Measurements from ENCODE around the gene ZNF425.
A peak's percentile ranks its signal among the peaks of the same experiment; 100 is the strongest.

Gene ZNF425

GRCh38 chr7:149072438-149072775, 53.7 kb downstream of the ZNF425 start:
- Histone ChIP-seq H3K27me3 (ENCODE audit: insufficient read depth, poor library complexity, severe bottlenecking) (no peaks in the 10 kb centered on the region), H3K27ac (replicated peaks) (peak overlapping the region; percentile 98), H3K4me3 (replicated peaks; ENCODE audit: insufficient read depth, low read length) (no peak overlapping the region)
- no peak for DNase-seq (ENCODE audit: low read depth in 1 of 2, low spot score in 1 of 2)
- TF ChIP-seq POLR2AphosphoS5 (IDR thresholded peaks at IDR 0.05; ENCODE audit: low read depth) = no peak

- peak overlapping the region; percentile 98 for H3K27ac ChIP-seq (replicated peaks)
- peak; percentile 70 to 83 for DNase-seq (ENCODE audit: low read depth in 1 of 2, low spot score in 1 of 2)
- peak; percentile 92 for TF ChIP-seq GABPA (IDR thresholded peaks at IDR 0.05; ENCODE audit: low read depth)
- no peak for TF ChIP-seq SPI1 (IDR thresholded peaks at IDR 0.05; ENCODE audit: borderline replicate concordance, low read depth)
- TF ChIP-seq REST (IDR thresholded peaks at IDR 0.05; ENCODE audit: insufficient replicate concordance, low read depth) = no peak
- TF ChIP-seq POLR2AphosphoS5 (IDR thresholded peaks at IDR 0.05; ENCODE audit: low read depth) = no peak
- TF ChIP-seq, protein P1, sequence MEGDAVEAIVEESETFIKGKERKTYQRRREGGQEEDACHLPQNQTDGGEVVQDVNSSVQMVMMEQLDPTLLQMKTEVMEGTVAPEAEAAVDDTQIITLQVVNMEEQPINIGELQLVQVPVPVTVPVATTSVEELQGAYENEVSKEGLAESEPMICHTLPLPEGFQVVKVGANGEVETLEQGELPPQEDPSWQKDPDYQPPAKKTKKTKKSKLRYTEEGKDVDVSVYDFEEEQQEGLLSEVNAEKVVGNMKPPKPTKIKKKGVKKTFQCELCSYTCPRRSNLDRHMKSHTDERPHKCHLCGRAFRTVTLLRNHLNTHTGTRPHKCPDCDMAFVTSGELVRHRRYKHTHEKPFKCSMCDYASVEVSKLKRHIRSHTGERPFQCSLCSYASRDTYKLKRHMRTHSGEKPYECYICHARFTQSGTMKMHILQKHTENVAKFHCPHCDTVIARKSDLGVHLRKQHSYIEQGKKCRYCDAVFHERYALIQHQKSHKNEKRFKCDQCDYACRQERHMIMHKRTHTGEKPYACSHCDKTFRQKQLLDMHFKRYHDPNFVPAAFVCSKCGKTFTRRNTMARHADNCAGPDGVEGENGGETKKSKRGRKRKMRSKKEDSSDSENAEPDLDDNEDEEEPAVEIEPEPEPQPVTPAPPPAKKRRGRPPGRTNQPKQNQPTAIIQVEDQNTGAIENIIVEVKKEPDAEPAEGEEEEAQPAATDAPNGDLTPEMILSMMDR (IDR thresholded peaks at IDR 0.05; ENCODE audit: insufficient read depth, low read length) = peak; percentile 58
- peak overlapping the region; percentile 30 for H3K4me3 ChIP-seq (replicated peaks; ENCODE audit: insufficient read depth, low read length)
- H3K27me3 ChIP-seq (ENCODE audit: insufficient read depth, poor library complexity, severe bottlenecking) = no peaks in the 10 kb centered on the region
These were observed 54.3 kb downstream of the ZNF425 start for GRCh38 chr7:149071641-149072437.

- peak overlapping the region; percentile 98 for H3K27ac ChIP-seq (replicated peaks)
- no peaks in the 10 kb centered on the region for H3K27me3 ChIP-seq (ENCODE audit: insufficient read depth, poor library complexity, severe bottlenecking)
- TF ChIP-seq, protein P1 (IDR thresholded peaks at IDR 0.05; ENCODE audit: insufficient read depth, low read length) = no peak
- TF ChIP-seq GABPA (IDR thresholded peaks at IDR 0.05; ENCODE audit: low read depth) = peak; percentile 94
- TF ChIP-seq REST (IDR thresholded peaks at IDR 0.05; ENCODE audit: insufficient replicate concordance, low read depth) = no peak
- peak; percentile 79 for TF ChIP-seq POLR2AphosphoS5 (IDR thresholded peaks at IDR 0.05; ENCODE audit: low read depth)
- peak; percentile 65 to 94 for DNase-seq (ENCODE audit: low read depth in 1 of 2, low spot score in 1 of 2)
- peak overlapping the region; percentile 28 for H3K4me3 ChIP-seq (replicated peaks; ENCODE audit: insufficient read depth, low read length)
These were observed 54.9 kb downstream of the ZNF425 start for GRCh38 chr7:149071182-149071635.

DNA sequence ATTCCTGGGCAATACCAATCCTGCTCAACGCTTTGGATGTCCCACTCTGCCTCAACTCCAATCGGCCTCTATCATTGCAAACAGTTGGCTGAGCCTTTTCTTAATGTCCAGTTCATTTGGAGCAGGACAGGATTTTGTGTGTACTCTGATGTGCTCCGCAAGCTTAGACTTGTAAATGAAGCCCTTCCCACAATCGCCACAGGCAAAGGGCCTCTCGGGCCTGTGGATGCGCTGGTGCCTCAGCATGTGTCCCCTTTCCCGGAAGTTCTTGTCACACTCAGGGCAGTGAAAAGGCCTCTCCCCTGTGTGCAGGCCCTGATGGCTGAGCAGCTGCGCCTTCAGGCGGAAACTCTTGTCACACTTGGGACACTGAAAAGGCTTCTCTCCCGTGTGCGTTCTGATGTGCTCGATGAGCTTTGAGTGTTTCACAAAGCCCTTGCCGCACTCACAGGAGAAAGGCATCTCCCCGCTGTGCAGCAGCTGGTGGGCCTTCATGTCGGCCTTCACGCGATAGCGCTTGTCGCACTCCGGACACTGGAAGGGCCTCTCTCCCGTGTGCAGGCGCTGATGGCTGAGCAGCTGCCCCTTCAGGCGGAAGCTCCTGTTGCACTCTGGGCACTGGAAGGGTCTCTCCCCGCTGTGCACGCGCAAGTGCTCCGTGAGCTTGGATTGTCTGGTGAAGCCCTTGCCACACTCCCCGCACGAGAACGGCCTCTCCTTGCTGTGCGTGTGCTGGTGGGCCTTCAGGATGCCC, 55.6 kb downstream of the ZNF425 start:
- Histone ChIP-seq H3K4me3 (replicated peaks; ENCODE audit: insufficient read depth, low read length) (peak overlapping the region; percentile 14; the same call in 1 of the 2 replicates), H3K27me3 (ENCODE audit: insufficient read depth, poor library complexity, severe bottlenecking) (no peaks in the 10 kb centered on the region), H3K27ac (replicated peaks) (peak overlapping the region; percentile 98)
- TF ChIP-seq, protein P1 (IDR thresholded peaks at IDR 0.05; ENCODE audit: insufficient read depth, low read length) = no peak
- TF ChIP-seq REST (IDR thresholded peaks at IDR 0.05; ENCODE audit: insufficient replicate concordance, low read depth) (no peak), SPI1 (IDR thresholded peaks at IDR 0.05; ENCODE audit: borderline replicate concordance, low read depth) (no peak), POLR2AphosphoS5 (IDR thresholded peaks at IDR 0.05; ENCODE audit: low read depth) (no peak), GABPA (IDR thresholded peaks at IDR 0.05; ENCODE audit: low read depth) (no peak)
- peak in 1 of 2 experiments; percentile 26 for DNase-seq (ENCODE audit: low read depth in 1 of 2, low spot score in 1 of 2)
